ENCODE measurements around the gene TAF1B.

The TAF1B gene

GRCh38 chr2:9966491-9967022 lies 123.3 kb downstream of the TAF1B start:
- DNase-seq (ENCODE audit: low spot score) = no peak

GRCh38 chr2:9967053-9967775 lies 123.9 kb downstream of the TAF1B start:
- DNase-seq (ENCODE audit: low spot score) = no peak

- no peak for DNase-seq (ENCODE audit: low spot score)
These were observed 125.6 kb downstream of the TAF1B start for GRCh38 chr2:9968553-9969497.

GRCh38 chr2:9970200-9971044 lies 127.1 kb downstream of the TAF1B start:
- no peak for DNase-seq (ENCODE audit: low spot score)

GRCh38 chr2:9971105-9971818 lies 128.0 kb downstream of the TAF1B start:
- DNase-seq (ENCODE audit: low spot score) = no peak

GRCh38 chr2:9971890-9972289 lies 128.6 kb downstream of the TAF1B start:
- no peak for DNase-seq (ENCODE audit: low spot score)

GRCh38 chr2:9972621-9973479 lies 129.6 kb downstream of the TAF1B start:
- DNase-seq (ENCODE audit: low spot score) = no peak

- no peak for DNase-seq (ENCODE audit: low spot score)
These were observed 130.4 kb downstream of the TAF1B start for GRCh38 chr2:9973690-9974089.

- no peak for DNase-seq (ENCODE audit: low spot score)
These were observed 131.1 kb downstream of the TAF1B start for GRCh38 chr2:9974343-9974742.

- no peak for DNase-seq (ENCODE audit: low spot score)
These were observed 132.1 kb downstream of the TAF1B start for GRCh38 chr2:9975328-9975727.

GRCh38 chr2:9975805-9976447 lies 132.7 kb downstream of the TAF1B start:
- DNase-seq (ENCODE audit: low spot score) = peak; percentile 92

- no peak for DNase-seq (ENCODE audit: low spot score)
These were observed 136.7 kb downstream of the TAF1B start for GRCh38 chr2:9979977-9980376.

GRCh38 chr2:9980520-9980919 lies 137.2 kb downstream of the TAF1B start:
- DNase-seq (ENCODE audit: low spot score) = no peak

- DNase-seq (ENCODE audit: low spot score) = no peak
These were observed 138.4 kb downstream of the TAF1B start for GRCh38 chr2:9981655-9982054.

- no peak for DNase-seq (ENCODE audit: low spot score)
These were observed 139.0 kb downstream of the TAF1B start for GRCh38 chr2:9982248-9982647.

- no peak for DNase-seq (ENCODE audit: low spot score)
These were observed 139.6 kb downstream of the TAF1B start for GRCh38 chr2:9982891-9983290.

- DNase-seq (ENCODE audit: low spot score) = no peak
These were observed 140.3 kb downstream of the TAF1B start for GRCh38 chr2:9983401-9984216.

Measured in kidney capillary endothelial cell (primary cell).